ENCODE measurements around the gene FOXK1. TPM values are rescaled to one million over a fixed set of nuclear protein-coding genes. Genes with fewer than 3 reads are reported as not detected.

Gene FOXK1
- total RNA-seq, 2 donors from 2014 or later = 19.4 to 24.8 TPM

DNA sequence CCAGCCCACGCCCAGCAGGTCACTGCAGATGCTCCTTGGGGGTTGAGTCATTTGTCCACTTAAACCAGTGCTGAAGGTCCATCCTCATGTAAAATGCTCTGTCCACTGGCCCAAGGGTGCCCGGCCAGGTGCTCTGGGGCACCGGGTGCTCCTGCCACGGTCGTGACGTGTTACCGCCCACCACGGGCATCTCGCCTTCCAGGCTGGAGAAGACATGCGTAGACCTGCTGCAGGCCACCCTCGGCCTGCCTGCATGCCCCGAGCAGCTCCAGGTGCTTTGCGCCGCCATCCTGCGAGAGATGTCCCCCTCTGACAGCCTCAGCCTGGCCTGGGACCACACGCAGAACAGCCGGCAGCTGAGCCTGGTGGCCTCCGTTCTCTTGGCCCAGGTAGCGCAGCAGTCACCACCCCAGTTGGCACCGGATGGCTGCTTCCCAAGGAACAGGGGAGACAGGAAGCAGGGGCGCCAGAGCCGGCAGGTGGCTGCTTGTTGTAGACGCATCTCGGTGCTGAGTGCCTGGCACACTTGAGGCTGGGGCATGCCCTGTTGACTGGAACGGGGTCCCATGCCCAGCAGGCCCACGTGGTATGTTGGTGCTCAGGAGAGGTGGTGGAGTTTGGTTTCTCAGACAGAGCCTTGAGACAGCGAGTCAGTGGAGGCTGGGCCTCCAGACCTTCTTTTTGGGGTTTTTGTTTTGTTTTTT is 99.4 kb downstream of the FOXK1 start:
- Histone ChIP-seq H3K27ac (no peak overlapping the region), H3K4me3 (no peak overlapping the region), H3K36me3 (peaks cover 48% of the 10 kb centered on the region), H3K9me3 (no peaks in the 10 kb centered on the region), H3K27me3 (no peaks in the 10 kb centered on the region), H3K4me1 (peaks cover 0 to 20% of the 10 kb centered on the region in 2 donors)
- DNase-seq (ENCODE audit: low spot score) = no peak
- TF ChIP-seq CTCF (IDR thresholded peaks at IDR 0.05) = no peak

DNA sequence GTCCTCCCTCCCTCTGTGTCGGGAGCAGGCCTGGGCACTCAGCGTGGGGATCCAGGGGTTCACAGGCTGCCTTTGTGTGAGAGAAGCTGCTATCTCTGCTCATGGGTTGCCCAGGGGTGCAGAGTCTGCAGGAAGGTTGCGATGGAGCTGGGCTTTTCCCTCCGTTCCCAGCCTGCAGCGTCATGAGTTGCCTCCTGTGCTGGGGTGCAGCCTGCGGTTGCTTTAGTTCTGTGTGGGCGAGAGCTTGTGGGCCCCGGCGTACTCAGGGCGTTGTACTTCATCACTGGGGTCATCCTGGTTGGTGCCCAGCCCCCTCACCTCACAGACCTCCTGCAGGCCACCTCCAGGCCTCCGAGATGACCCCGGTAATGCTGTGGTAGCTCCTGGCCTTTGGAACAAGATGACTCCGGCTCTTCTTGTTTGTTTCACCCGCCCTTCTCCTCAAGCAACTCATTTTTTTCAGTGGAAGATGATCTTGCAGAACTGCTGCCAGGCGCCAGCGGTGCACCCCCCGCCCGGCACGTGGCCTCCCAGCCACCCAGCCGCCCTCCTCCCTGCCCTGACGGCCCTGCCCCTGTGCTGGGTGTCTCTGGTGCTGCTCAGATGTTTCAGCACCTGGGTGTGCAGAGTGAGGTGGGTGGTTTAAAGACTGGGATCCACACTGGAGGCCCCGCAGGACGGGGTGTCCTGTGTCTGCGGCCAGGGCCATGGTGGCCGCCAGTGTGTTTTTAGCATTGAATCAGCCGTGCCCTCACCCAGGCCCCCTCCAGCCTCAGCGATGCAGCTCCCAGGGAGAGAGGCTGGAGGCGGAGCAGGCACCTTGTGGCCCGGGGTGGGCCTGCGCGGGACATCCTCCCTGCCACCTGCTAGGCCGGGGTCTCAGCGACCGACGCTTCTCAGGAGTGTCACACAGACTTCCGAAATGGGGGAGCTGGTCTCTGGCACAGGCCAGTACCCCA is 100.5 kb downstream of the FOXK1 start:
- Histone ChIP-seq H3K27ac (no peak overlapping the region), H3K27me3 (no peaks in the 10 kb centered on the region), H3K4me3 (no peak overlapping the region), H3K4me1 (peaks cover 0 to 10% of the 10 kb centered on the region in 2 donors), H3K36me3 (peaks cover 59% of the 10 kb centered on the region), H3K9me3 (no peaks in the 10 kb centered on the region)
- TF ChIP-seq CTCF (IDR thresholded peaks at IDR 0.05) = no peak
- DNase-seq (ENCODE audit: low spot score) = no peak

DNA sequence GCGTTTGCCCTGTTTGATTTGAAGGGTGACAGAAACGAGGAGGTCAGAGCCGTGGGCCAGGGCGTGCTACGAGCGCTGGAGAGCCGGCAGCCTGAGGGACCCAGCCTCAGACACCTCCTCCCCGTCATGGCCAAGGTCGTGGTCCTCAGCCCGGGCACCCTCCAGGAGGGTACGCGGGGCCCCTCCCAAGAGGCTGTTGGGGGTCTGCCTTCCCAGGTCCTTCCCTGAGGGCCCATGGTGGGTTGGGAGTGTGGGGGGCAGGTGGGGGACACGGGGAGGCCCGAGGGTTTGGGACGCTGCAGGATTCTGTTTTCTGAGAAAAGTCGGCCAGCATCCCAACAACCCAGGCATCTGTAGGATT is 101.2 kb downstream of the FOXK1 start:
- H3K9me3 ChIP-seq = no peaks in the 10 kb centered on the region
- DNase-seq (ENCODE audit: low spot score) = no peak
- no peak for TF ChIP-seq CTCF (IDR thresholded peaks at IDR 0.05)
- no peaks in the 10 kb centered on the region for H3K27me3 ChIP-seq
- H3K27ac ChIP-seq = no peak overlapping the region
- no peak overlapping the region for H3K4me3 ChIP-seq
- peaks cover 65% of the 10 kb centered on the region for H3K36me3 ChIP-seq
- H3K4me1 ChIP-seq = peaks cover 0 to 8% of the 10 kb centered on the region in 2 donors

- Histone ChIP-seq H3K27ac (no peak overlapping the region), H3K36me3 (peaks cover 71% of the 10 kb centered on the region), H3K9me3 (no peaks in the 10 kb centered on the region), H3K4me3 (no peak overlapping the region), H3K4me1 (peaks cover 0 to 7% of the 10 kb centered on the region in 2 donors), H3K27me3 (no peaks in the 10 kb centered on the region)
- no peak for DNase-seq (ENCODE audit: low spot score)
- no peak for TF ChIP-seq CTCF (IDR thresholded peaks at IDR 0.05)
Observed at GRCh38 chr7:4783762-4784351, 101.8 kb downstream of the FOXK1 start.

DNA sequence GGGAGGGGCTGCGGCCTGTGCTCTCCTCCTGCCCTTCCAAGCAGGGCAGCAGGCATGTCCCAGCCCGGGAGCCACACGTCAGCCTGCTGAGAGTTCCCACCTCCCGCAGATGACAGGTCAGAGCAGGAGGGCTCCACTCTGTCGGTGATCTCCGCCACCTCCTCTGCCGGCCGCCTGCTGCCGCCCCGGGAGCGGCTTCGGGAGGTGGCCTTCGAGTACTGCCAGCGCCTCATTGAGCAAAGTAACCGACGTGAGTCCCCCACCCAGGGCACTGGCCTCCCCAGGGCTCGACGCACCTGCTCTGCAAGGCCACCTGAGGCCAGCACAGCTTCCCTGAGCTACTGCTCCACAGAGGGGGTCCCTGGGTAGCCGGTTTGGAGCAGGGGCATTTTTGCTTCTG is 102.7 kb downstream of the FOXK1 start:
- Histone ChIP-seq H3K36me3 (peaks cover 77% of the 10 kb centered on the region), H3K27me3 (no peaks in the 10 kb centered on the region), H3K4me3 (no peak overlapping the region), H3K4me1 (peaks cover 0 to 15% of the 10 kb centered on the region in 2 donors), H3K27ac (no peak overlapping the region), H3K9me3 (no peaks in the 10 kb centered on the region)
- DNase-seq (ENCODE audit: low spot score) = no peak
- no peak for TF ChIP-seq CTCF (IDR thresholded peaks at IDR 0.05)

Data from right atrium auricular region (tissue), 2 donors.